ENCODE measurements around the gene ZFR. TPM values are rescaled to one million over a fixed set of nuclear protein-coding genes. Genes with fewer than 3 reads are reported as not detected.

Gene ZFR
- polyA plus RNA-seq, 1 experiment: 88.6 TPM

DNA sequence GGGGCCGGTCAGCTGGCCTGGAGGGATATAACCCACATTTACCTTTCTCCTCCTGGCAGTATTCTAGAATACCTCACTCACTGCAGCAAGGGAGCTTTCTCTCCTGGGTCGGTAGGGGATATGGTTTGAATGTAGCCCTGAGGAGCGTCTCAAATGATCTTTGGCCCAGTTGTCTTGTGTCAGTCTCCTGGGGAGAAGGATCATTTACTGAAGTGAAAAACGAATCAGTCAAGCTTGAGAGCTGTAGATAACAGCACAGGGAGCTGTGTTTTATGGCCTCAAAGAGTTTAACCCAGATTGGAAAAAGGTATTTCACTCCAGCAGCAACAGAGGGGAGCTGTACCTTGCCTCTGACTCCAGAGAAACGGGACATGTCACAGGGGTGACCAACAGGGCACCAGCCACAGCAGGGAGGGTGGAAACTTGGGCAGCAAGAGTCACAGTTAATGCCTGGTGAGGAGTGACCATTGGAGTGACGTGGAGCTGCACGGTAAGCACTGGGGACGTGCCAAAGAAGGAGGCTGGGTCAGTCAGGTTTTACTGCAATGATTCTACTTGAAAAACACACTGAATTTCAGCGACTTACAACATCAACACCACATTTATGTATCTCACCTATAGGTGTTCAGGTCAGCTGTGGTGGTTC lies 29.8 kb upstream of the ZFR start:
- TF ChIP-seq, protein P1, sequence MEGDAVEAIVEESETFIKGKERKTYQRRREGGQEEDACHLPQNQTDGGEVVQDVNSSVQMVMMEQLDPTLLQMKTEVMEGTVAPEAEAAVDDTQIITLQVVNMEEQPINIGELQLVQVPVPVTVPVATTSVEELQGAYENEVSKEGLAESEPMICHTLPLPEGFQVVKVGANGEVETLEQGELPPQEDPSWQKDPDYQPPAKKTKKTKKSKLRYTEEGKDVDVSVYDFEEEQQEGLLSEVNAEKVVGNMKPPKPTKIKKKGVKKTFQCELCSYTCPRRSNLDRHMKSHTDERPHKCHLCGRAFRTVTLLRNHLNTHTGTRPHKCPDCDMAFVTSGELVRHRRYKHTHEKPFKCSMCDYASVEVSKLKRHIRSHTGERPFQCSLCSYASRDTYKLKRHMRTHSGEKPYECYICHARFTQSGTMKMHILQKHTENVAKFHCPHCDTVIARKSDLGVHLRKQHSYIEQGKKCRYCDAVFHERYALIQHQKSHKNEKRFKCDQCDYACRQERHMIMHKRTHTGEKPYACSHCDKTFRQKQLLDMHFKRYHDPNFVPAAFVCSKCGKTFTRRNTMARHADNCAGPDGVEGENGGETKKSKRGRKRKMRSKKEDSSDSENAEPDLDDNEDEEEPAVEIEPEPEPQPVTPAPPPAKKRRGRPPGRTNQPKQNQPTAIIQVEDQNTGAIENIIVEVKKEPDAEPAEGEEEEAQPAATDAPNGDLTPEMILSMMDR (IDR thresholded peaks at IDR 0.05; ENCODE audit: insufficient read depth, low read depth, low read length): no peak
- Histone ChIP-seq H3K27me3 (ENCODE audit: control insufficient read depth, insufficient read depth, low read length) (no peaks in the 10 kb centered on the region), H3K36me3 (ENCODE audit: control insufficient read depth, insufficient read depth, low read length) (no peaks in the 10 kb centered on the region), H3K4me3 (ENCODE audit: low read depth, low read length) (no peak overlapping the region)
- ChIA-PET POLR2A (no interaction called here), CTCF (interaction anchor here (0.5 to 2.3 kb wide), 5 partner anchors 14 to 242 kb away, joined by 3 to 10 read pairs (median 4); no protein-coding TSS in a partner anchor)
- no peak for DNase-seq (ENCODE audit: low read depth)

DNA sequence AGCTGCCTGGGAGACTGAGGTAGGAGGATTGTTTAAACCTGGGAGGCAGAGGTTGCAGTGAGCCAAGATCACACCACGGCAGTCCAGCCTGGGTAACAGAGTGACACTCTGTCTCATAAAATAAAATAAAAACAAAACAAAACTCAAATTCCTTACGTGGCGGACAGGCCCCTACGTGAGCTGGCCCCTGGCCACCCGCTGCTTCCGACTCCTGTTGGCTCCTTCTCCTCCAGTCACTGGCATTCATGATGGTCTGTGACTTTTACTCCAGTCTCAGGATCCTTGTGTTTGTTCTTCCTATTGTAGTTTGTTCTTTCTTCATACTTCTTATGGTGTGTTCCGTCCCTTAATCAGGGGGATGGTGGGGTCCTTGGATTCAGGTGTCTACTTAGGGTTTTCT lies 28.5 kb upstream of the ZFR start:
- no peak overlapping the region for H3K4me3 ChIP-seq (ENCODE audit: low read depth, low read length)
- H3K27me3 ChIP-seq (ENCODE audit: control insufficient read depth, insufficient read depth, low read length): no peaks in the 10 kb centered on the region
- no peaks in the 10 kb centered on the region for H3K36me3 ChIP-seq (ENCODE audit: control insufficient read depth, insufficient read depth, low read length)
- DNase-seq (ENCODE audit: low read depth): no peak
- ChIA-PET CTCF (interaction anchor here (1.5 to 2.3 kb wide), 2 partner anchors 117 to 240 kb away, joined by 4 to 10 read pairs; no protein-coding TSS in a partner anchor), POLR2A (no interaction called here)
- TF ChIP-seq, protein P1 (IDR thresholded peaks at IDR 0.05; ENCODE audit: insufficient read depth, low read depth, low read length): no peak

DNA sequence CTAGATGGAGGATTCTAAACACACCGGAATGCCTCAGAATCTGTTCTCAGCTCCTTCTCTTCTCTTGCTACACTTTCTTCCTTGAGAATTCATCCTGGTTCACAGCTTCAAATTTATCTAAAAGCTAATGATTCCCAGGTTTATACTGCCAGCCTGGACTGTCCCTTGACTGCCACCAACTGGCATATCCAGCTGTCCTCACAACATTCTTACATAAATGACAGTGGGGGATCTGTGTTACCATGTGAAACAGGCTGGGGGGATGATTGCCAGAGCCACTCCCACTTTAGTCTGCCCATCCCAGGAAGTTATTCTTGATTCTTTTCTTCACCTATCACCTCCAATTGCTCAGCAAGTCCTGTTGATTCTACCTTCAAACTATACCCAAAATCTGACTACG lies 27.2 kb upstream of the ZFR start:
- Histone ChIP-seq H3K36me3 (ENCODE audit: control insufficient read depth, insufficient read depth, low read length) (no peaks in the 10 kb centered on the region), H3K27me3 (ENCODE audit: control insufficient read depth, insufficient read depth, low read length) (no peaks in the 10 kb centered on the region), H3K4me3 (ENCODE audit: low read depth, low read length) (no peak overlapping the region)
- DNase-seq (ENCODE audit: low read depth): no peak
- ChIA-PET CTCF (interaction anchor here (0.5 to 1.2 kb wide), 4 partner anchors 9 to 142 kb away, joined by 3 to 4 read pairs (median 3); no protein-coding TSS in a partner anchor), POLR2A (no interaction called here)
- TF ChIP-seq, protein P1 (IDR thresholded peaks at IDR 0.05; ENCODE audit: insufficient read depth, low read depth, low read length): no peak

DNA sequence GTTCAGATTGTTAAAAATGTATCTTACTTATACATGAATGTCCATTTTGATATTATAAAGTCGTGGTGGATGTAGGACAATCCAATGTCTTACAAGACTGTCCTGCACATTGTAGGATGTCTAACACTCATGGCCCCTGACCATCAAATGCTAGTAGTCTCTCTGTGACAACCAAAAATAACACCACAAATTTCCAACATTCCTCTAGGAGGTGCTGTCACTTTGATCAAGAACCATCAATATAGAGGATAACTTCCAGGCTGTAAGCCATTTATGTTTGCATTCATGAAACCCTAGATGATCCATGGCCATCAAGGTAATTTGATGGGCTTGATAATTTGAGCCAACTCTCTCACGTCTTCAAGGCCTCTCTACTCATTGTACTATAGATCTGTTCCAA lies 20.5 kb upstream of the ZFR start:
- POLR2A ChIA-PET: no interaction called here
- CTCF ChIA-PET: no interaction called here
- TF ChIP-seq, protein P1 (IDR thresholded peaks at IDR 0.05; ENCODE audit: insufficient read depth, low read depth, low read length): no peak

DNA sequence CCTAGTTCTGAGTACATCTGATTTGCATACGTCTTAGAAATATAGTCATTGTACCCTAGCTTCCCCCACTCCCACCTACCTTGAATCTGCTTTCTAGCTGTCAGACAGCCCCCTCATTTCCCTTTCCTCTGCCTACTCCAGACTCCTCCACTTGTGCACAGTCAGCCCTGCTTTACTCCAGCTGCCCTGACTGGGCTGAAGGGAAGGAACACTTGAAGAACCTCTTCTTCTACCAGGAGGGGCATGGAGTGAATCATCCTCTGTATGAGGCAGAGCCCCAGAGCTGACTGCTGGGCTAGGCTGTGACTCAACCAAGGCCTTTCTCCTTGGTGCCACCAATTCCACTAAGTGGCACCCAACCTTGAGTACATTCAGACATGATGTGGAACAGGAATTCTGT lies 18.1 kb upstream of the ZFR start:
- TF ChIP-seq, protein P1 (IDR thresholded peaks at IDR 0.05; ENCODE audit: insufficient read depth, low read depth, low read length): no peak
- POLR2A ChIA-PET: no interaction called here
- no peak for DNase-seq (ENCODE audit: low read depth)
- Histone ChIP-seq H3K4me3 (ENCODE audit: low read depth, low read length) (no peak overlapping the region), H3K27me3 (ENCODE audit: control insufficient read depth, insufficient read depth, low read length) (no peaks in the 10 kb centered on the region), H3K36me3 (ENCODE audit: control insufficient read depth, insufficient read depth, low read length) (no peaks in the 10 kb centered on the region)
- CTCF ChIA-PET: interaction anchor here (0.8 to 1.4 kb wide), 3 partner anchors 9 to 128 kb away, joined by 3 to 4 read pairs (median 3); no protein-coding TSS in a partner anchor

More for the DNA sequence above, 20.5 kb upstream of the ZFR start:
- Histone ChIP-seq H3K36me3 (ENCODE audit: control insufficient read depth, insufficient read depth, low read length) (no peaks in the 10 kb centered on the region), H3K27me3 (ENCODE audit: control insufficient read depth, insufficient read depth, low read length) (no peaks in the 10 kb centered on the region), H3K4me3 (ENCODE audit: low read depth, low read length) (no peak overlapping the region)
- DNase-seq (ENCODE audit: low read depth): no peak

Data from BJ (cell line).